GM15510 (cell line): ENCODE data around the gene NDUFAF8.

Experiments
- POLR2A ChIP-seq: IDR thresholded peaks from 3 replicates; pipeline ENCODE4 v1.6.1; 2011; ENCODE audit warnings: borderline replicate concordance; ENCODE audit not compliant: insufficient read length; ENCODE audit errors: extremely low read depth

NDUFAF8 gene

GRCh38 chr17:81259058-81259605 is 20.0 kb downstream of the NDUFAF8 start:
- TF ChIP-seq POLR2A = no peak

GRCh38 chr17:81260171-81260570 is 21.1 kb downstream of the NDUFAF8 start:
- TF ChIP-seq POLR2A = no peak

GRCh38 chr17:81260641-81261040 is 21.5 kb downstream of the NDUFAF8 start:
- no peak for TF ChIP-seq POLR2A

GRCh38 chr17:81261096-81261495 is 22.0 kb downstream of the NDUFAF8 start:
- TF ChIP-seq POLR2A = no peak

GRCh38 chr17:81261582-81262336 is 22.6 kb downstream of the NDUFAF8 start:
- no peak for TF ChIP-seq POLR2A

- no peak for TF ChIP-seq POLR2A
Observed at GRCh38 chr17:81263371-81264181, 24.5 kb downstream of the NDUFAF8 start.

- TF ChIP-seq POLR2A = no peak
Observed at GRCh38 chr17:81264640-81265039, 25.5 kb downstream of the NDUFAF8 start.

- no peak for TF ChIP-seq POLR2A
Observed at GRCh38 chr17:81265576-81265975, 26.5 kb downstream of the NDUFAF8 start.

- no peak for TF ChIP-seq POLR2A
Observed at GRCh38 chr17:81267390-81268067, 28.4 kb downstream of the NDUFAF8 start.

GRCh38 chr17:81270279-81270678 is 31.2 kb downstream of the NDUFAF8 start:
- TF ChIP-seq POLR2A = no peak

- TF ChIP-seq POLR2A = no peak
Observed at GRCh38 chr17:81271226-81271625, 32.1 kb downstream of the NDUFAF8 start.

GRCh38 chr17:81272616-81273015 is 33.5 kb downstream of the NDUFAF8 start:
- no peak for TF ChIP-seq POLR2A

- TF ChIP-seq POLR2A = no peak
Observed at GRCh38 chr17:81273698-81274470, 34.8 kb downstream of the NDUFAF8 start.

- no peak for TF ChIP-seq POLR2A
Observed at GRCh38 chr17:81274471-81274855, 35.3 kb downstream of the NDUFAF8 start.
